DND-41 (cell line): ENCODE data around the gene YTHDF2.

Experiments used
- ATAC-seq: fragments of 200-7000 bp; cut with Tn5 transposase; 3 replicates; pipeline ENCODE4 v1.9.1; 2021; ENCODE audit warnings: low read depth; ENCODE audit not compliant: insufficient read depth
- DNase-seq: peaks from one replicate; pipeline ENCODE4 v3.0.0-alpha.2; 2020
- H2AFZ ChIP-seq: 2 replicates; pipeline ENCODE4 v1.6.0; 2012; ENCODE audit warnings: low read depth, low read length
- H3K27ac ChIP-seq: 2 replicates; pipeline ENCODE4 v1.5.1; 2012; ENCODE audit warnings: low read length, inconsistent platforms
- H3K27me3 ChIP-seq: fragments of 200-600 bp; sonication (generic); 2 replicates; pipeline ENCODE4 v1.6.0; 2012; ENCODE audit warnings: low read length, mild to moderate bottlenecking, inconsistent platforms; ENCODE audit not compliant: insufficient read depth, poor library complexity
- H3K36me3 ChIP-seq: 2 replicates; pipeline ENCODE4 v1.5.1; 2012; ENCODE audit warnings: low read length, inconsistent platforms; ENCODE audit not compliant: insufficient read depth
- H3K4me1 ChIP-seq: 2 replicates; pipeline ENCODE4 v1.5.1; 2012; ENCODE audit warnings: mild to moderate bottlenecking, low read length; ENCODE audit not compliant: insufficient read depth
- H3K4me2 ChIP-seq: 2 replicates; pipeline ENCODE4 v1.6.0; 2012; ENCODE audit warnings: mild to moderate bottlenecking, moderate library complexity, low read length, inconsistent platforms; ENCODE audit not compliant: insufficient read depth
- H3K4me3 ChIP-seq, 2 experiments: fragments of 200-600 bp in 1 of 2; shearing (Covaris generic) in 1 of 2; 2 replicates each; pipeline ENCODE4 v1.5.1; 2012 to 2016; ENCODE audit warnings: inconsistent platforms in 2 of 2, low read length in 2 of 2, mild to moderate bottlenecking in 2 of 2, low read depth in 1 of 2, moderate library complexity in 1 of 2
- H3K79me2 ChIP-seq: 2 replicates; pipeline ENCODE4 v1.6.0; 2012; ENCODE audit warnings: low read length, inconsistent platforms; ENCODE audit not compliant: insufficient read depth
- H3K9ac ChIP-seq: 2 replicates; pipeline ENCODE4 v1.6.0; 2012; ENCODE audit warnings: low read depth, mild to moderate bottlenecking, inconsistent platforms, low read length, moderate library complexity
- H3K9me3 ChIP-seq: 2 replicates; pipeline ENCODE4 v1.5.1; 2012; ENCODE audit warnings: low read length, moderate library complexity, mild to moderate bottlenecking, inconsistent platforms; ENCODE audit not compliant: insufficient read depth, severe bottlenecking
- H4K20me1 ChIP-seq: 2 replicates; pipeline ENCODE4 v1.6.0; 2012; ENCODE audit warnings: low read length; ENCODE audit not compliant: insufficient read depth
- EZH2 ChIP-seq: IDR thresholded peaks from 3 replicates; pipeline ENCODE4 v1.6.1; 2012; ENCODE audit warnings: borderline replicate concordance, low read depth, mild to moderate bottlenecking, moderate library complexity, low read length, inconsistent platforms; ENCODE audit not compliant: severe bottlenecking
- TF ChIP-seq, protein P1 (sequence below): IDR thresholded peaks from 2 replicates; pipeline ENCODE4 v1.5.1; 2012; ENCODE audit warnings: borderline replicate concordance, low read length, moderate library complexity, mild to moderate bottlenecking; ENCODE audit not compliant: poor library complexity, severe bottlenecking; ENCODE audit errors: extremely low read depth

Gene YTHDF2

GRCh38 chr1:28779751-28780408, 43.1 kb downstream of the YTHDF2 start:
- no peak overlapping the region for H3K4me3 ChIP-seq
- H3K27ac ChIP-seq, result no peak overlapping the region
- DNase-seq (no peak), ATAC-seq (no peak)
- no peaks in the 10 kb centered on the region for H3K9me3 ChIP-seq
- 0 out of 2 replicates have a peak, but pooled peaks cover 7% of the 10 kb centered on the region for H3K36me3 ChIP-seq
- H3K4me2 ChIP-seq, result no peak overlapping the region
- no peak overlapping the region for H2AFZ ChIP-seq
- H3K4me1 ChIP-seq, result 0 out of 2 replicates have a peak, but pooled peaks cover 2% of the 10 kb centered on the region
- peaks cover 15% of the 10 kb centered on the region for H4K20me1 ChIP-seq
- no peak overlapping the region for H3K9ac ChIP-seq
- TF ChIP-seq, protein P1, sequence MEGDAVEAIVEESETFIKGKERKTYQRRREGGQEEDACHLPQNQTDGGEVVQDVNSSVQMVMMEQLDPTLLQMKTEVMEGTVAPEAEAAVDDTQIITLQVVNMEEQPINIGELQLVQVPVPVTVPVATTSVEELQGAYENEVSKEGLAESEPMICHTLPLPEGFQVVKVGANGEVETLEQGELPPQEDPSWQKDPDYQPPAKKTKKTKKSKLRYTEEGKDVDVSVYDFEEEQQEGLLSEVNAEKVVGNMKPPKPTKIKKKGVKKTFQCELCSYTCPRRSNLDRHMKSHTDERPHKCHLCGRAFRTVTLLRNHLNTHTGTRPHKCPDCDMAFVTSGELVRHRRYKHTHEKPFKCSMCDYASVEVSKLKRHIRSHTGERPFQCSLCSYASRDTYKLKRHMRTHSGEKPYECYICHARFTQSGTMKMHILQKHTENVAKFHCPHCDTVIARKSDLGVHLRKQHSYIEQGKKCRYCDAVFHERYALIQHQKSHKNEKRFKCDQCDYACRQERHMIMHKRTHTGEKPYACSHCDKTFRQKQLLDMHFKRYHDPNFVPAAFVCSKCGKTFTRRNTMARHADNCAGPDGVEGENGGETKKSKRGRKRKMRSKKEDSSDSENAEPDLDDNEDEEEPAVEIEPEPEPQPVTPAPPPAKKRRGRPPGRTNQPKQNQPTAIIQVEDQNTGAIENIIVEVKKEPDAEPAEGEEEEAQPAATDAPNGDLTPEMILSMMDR, result no peak
- H3K79me2 ChIP-seq, result no peaks in the 10 kb centered on the region
- H3K27me3 ChIP-seq, result no peaks in the 10 kb centered on the region

DNA sequence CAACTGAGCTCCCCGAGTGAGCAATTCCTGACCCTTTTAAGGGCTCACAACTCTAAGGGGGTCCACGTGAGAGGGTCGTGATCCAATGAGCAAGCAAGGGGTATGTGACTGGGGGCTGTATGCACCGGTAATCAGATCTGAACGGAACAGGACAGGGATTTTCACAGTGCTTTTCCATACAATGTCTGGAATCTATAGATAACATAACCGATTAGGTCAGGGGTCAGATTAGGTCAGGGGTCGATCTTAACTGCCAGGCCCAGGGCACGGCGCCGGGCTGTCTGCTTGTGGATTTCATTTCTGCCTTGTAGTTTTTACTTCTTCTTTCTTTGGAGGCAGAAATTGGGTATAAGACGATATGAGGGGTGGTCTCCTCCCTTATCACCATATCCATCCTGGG, 44.6 kb downstream of the YTHDF2 start:
- H3K4me1 ChIP-seq, result peaks cover 10% of the 10 kb centered on the region
- H4K20me1 ChIP-seq, result 0 out of 2 replicates have a peak, but pooled peaks cover 4% of the 10 kb centered on the region
- ATAC-seq, result no peak
- no peak for DNase-seq
- H3K9me3 ChIP-seq, result no peaks in the 10 kb centered on the region
- H3K27ac ChIP-seq, result no peak overlapping the region
- TF ChIP-seq, protein P1, result no peak
- no peak for TF ChIP-seq EZH2
- H3K27me3 ChIP-seq, result no peaks in the 10 kb centered on the region
- H3K79me2 ChIP-seq, result no peaks in the 10 kb centered on the region
- H3K36me3 ChIP-seq, result no peaks in the 10 kb centered on the region
- H3K9ac ChIP-seq, result no peak overlapping the region
- H3K4me3 ChIP-seq, result no peak overlapping the region
- no peak overlapping the region for H3K4me2 ChIP-seq
- no peak overlapping the region for H2AFZ ChIP-seq

DNA sequence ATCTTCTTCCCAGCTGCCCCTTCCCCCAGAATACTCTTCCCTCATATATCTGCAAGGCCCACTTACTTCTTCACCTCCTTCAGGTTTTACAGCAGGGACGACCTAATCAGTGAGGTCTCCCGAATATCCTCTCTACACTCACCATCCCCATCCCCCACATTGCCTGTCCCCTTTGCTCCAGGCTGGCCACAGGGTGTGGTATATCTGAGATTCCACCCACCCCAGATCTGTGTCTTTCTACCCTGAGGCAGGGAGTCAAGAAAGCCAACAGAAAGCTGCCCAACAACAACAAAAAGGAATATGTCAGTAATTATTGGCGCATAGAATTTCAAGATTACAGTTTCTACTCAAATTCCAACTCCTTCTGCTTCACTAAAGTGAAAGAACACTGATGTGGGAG, 45.3 kb downstream of the YTHDF2 start:
- no peak for DNase-seq
- Histone ChIP-seq H3K4me3 (no peak overlapping the region), H4K20me1 (0 out of 2 replicates have a peak, but pooled peaks cover 4% of the 10 kb centered on the region), H3K27ac (no peak overlapping the region), H3K4me1 (peaks cover 10% of the 10 kb centered on the region), H2AFZ (no peak overlapping the region), H3K9ac (no peak overlapping the region), H3K9me3 (no peaks in the 10 kb centered on the region), H3K27me3 (no peaks in the 10 kb centered on the region), H3K36me3 (no peaks in the 10 kb centered on the region), H3K4me2 (no peak overlapping the region), H3K79me2 (no peaks in the 10 kb centered on the region)
- no peak for ATAC-seq
- TF ChIP-seq, protein P1, result no peak
- no peak for TF ChIP-seq EZH2

DNA sequence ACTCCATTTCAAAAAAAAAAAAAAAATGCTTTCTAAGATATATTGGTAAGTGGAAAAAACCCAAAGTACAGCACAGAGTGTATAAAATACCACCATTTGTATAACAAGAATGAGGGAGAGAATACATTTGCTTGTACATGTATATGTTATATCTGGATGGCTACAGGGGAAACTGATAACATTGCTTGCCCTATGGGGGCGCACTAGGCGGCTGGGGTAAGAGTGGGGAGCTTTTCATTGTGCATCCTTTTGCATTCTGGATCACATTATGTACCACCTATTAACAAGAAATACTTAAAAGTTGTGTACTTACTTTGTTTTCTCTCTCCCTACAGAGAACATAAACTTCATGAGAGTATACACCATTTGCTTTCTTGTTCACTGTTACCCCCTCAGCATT, 46.6 kb downstream of the YTHDF2 start:
- ATAC-seq (no peak), DNase-seq (no peak)
- Histone ChIP-seq H3K36me3 (no peaks in the 10 kb centered on the region), H3K27ac (no peak overlapping the region), H2AFZ (no peak overlapping the region), H3K4me3 (no peak overlapping the region), H3K9me3 (no peaks in the 10 kb centered on the region), H3K4me2 (no peak overlapping the region), H3K79me2 (no peaks in the 10 kb centered on the region), H3K4me1 (peaks cover 10% of the 10 kb centered on the region), H3K9ac (no peak overlapping the region), H4K20me1 (0 out of 2 replicates have a peak, but pooled peaks cover 2% of the 10 kb centered on the region), H3K27me3 (no peaks in the 10 kb centered on the region)
- TF ChIP-seq EZH2, result no peak
- TF ChIP-seq, protein P1, result peak; percentile 13
